ENCODE results near the gene HNRNPF.
A peak's percentile ranks its signal among the peaks of the same experiment; 100 is the strongest.

The HNRNPF gene

GRCh38 chr10:43408331-43408709 lies 666 bp downstream of the HNRNPF start:
- H3K27me3 Mint-ChIP-seq: no peaks in the 10 kb centered on the region
- peak overlapping the region; percentile 98 for H3K4me3 Mint-ChIP-seq
- peaks cover 9% of the 10 kb centered on the region for H3K36me3 Mint-ChIP-seq
- peaks cover 26% of the 10 kb centered on the region for H3K4me1 Mint-ChIP-seq (ENCODE audit: low read depth)
- peak overlapping the region; percentile 100 for H3K27ac Mint-ChIP-seq
- no peaks in the 10 kb centered on the region for H3K9me3 Mint-ChIP-seq (ENCODE audit: low read depth)

DNA sequence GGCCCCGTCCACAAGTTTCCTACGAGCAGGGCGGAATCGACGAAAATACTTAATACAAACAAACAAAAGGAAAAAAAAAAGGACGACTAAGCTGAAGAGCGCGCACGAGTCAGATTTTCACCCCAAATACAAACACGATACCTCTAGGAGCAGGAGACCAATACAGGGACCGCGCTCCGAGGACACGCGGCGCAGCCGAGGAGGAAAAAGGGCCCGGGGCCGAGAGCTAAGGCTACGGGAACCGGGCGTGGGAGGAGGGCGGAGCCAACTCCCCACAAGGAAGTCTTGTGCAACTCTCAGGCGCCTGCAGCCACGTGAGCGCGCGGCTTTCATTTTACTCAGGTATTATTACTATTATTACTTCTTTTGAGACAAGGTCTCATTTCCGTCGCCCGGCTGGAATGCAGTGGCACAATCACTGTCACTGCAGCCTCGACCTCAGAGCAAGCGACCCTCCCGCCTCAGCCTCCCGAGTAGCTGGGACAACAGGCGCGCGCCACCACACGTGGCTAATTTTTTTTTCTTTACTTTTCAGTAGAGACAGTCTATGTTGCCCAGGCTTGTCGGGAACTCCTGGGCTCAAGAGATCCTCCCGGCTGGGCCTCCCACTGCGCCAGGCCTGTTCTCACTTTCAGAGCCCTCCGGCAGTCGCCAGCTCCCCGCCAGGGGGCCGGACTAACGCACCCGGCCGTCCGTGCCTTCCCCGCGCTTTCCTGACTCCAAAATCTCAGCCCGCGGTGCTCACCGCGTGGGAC lies 1.2 kb downstream of the HNRNPF start:
- peaks cover 11% of the 10 kb centered on the region for H3K36me3 Mint-ChIP-seq
- H3K9me3 Mint-ChIP-seq (ENCODE audit: low read depth): no peaks in the 10 kb centered on the region
- peak overlapping the region; percentile 98 for H3K4me3 Mint-ChIP-seq
- no peaks in the 10 kb centered on the region for H3K27me3 Mint-ChIP-seq
- peaks cover 32% of the 10 kb centered on the region for H3K4me1 Mint-ChIP-seq (ENCODE audit: low read depth)
- peak overlapping the region; percentile 100 for H3K27ac Mint-ChIP-seq

DNA sequence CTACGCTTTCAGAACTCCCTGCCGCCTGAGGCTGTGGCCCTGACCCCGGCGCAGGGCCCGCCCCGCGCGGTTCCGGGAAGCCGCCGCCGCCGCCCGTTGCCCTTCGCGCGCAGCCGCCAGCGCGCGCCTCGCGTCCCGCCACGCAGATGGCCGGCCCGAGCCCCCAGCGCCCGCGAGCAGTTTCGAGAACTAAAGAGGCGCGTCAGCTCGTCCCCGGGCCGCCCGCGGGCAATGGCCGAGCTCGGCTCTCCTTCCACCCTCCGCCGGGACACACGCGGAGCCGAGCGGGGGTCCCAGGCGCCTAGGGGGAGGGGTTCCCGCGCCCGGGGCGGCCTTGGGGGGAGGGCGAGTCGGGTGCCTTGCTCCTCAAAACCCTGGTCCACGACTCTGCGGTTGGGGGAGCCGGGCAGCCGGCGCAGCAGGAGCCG lies 1.8 kb downstream of the HNRNPF start:
- Mint-ChIP-seq H3K36me3 (peaks cover 14% of the 10 kb centered on the region), H3K27ac (peak overlapping the region; percentile 100), H3K9me3 (ENCODE audit: low read depth) (no peaks in the 10 kb centered on the region), H3K4me3 (peak overlapping the region; percentile 98), H3K4me1 (ENCODE audit: low read depth) (peaks cover 38% of the 10 kb centered on the region), H3K27me3 (no peaks in the 10 kb centered on the region)

GRCh38 chr10:43404704-43405084 lies 4.3 kb downstream of the HNRNPF start:
- Mint-ChIP-seq H3K27me3 (no peaks in the 10 kb centered on the region), H3K4me1 (ENCODE audit: low read depth) (peaks cover 53% of the 10 kb centered on the region), H3K4me3 (peak overlapping the region; percentile 98), H3K9me3 (ENCODE audit: low read depth) (no peaks in the 10 kb centered on the region), H3K27ac (peak overlapping the region; percentile 97), H3K36me3 (peaks cover 21% of the 10 kb centered on the region)

GRCh38 chr10:43403911-43404703 lies 4.9 kb downstream of the HNRNPF start:
- Mint-ChIP-seq H3K27ac (peak overlapping the region; percentile 97), H3K4me3 (peak overlapping the region; percentile 98), H3K36me3 (peaks cover 26% of the 10 kb centered on the region), H3K27me3 (no peaks in the 10 kb centered on the region), H3K9me3 (ENCODE audit: low read depth) (no peaks in the 10 kb centered on the region), H3K4me1 (ENCODE audit: low read depth) (peaks cover 57% of the 10 kb centered on the region)

DNA sequence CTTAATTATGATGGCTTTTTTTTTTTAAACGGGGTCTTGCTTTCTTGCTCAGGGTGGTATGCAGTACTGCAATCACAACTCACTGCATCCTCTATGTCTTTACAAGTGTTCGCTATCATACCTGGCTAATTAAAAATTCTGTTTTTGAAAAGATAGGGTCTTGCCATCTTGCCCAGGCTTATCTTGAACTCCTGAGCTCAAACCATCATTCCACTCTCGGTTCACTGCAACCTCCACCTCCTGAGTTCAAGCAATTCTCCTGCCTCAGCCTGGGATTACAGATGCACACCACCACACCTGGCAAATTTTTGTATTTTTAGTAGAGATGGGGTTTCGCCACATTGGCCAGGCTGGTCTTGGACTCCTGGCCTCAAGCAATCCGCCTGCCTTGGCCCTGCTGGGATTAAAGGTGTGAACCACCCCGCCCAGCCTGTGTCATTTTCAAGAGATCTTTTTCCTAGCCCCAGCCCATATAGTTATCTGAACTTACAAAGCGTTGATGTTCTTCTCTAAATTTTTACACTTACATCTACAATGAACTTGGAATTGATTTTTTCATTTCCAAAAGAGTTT lies 6.0 kb downstream of the HNRNPF start:
- Mint-ChIP-seq H3K27me3 (no peaks in the 10 kb centered on the region), H3K36me3 (peaks cover 29% of the 10 kb centered on the region), H3K9me3 (ENCODE audit: low read depth) (no peaks in the 10 kb centered on the region), H3K27ac (peak overlapping the region; percentile 97), H3K4me3 (peak overlapping the region; percentile 98), H3K4me1 (ENCODE audit: low read depth) (peaks cover 67% of the 10 kb centered on the region)

- H3K27ac Mint-ChIP-seq: peak overlapping the region; percentile 97
- H3K4me1 Mint-ChIP-seq (ENCODE audit: low read depth): peaks cover 74% of the 10 kb centered on the region
- no peaks in the 10 kb centered on the region for H3K27me3 Mint-ChIP-seq
- H3K9me3 Mint-ChIP-seq (ENCODE audit: low read depth): no peaks in the 10 kb centered on the region
- H3K4me3 Mint-ChIP-seq: peak overlapping the region; percentile 98
- H3K36me3 Mint-ChIP-seq: peaks cover 31% of the 10 kb centered on the region
Observed at GRCh38 chr10:43402176-43402575, 6.8 kb downstream of the HNRNPF start.

DNA sequence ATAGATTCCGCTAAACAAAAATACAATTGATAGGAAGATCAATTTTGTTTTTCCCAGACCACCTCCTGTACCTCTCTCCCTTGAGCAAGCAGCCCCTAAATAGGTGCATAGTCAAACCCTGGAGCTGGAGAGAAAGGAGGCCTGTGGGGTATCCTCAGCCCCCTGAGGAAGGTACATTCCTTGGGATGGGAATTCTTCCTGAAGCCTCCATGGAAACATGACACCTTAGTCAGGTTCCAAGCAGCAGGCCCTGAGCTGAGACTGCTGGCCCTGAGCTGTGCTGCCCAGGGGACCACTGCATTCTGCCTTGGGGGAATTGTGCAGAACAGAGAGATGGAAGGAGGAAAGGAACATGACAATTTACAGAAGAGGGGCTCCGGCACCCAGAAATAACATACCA lies 7.4 kb downstream of the HNRNPF start:
- Mint-ChIP-seq H3K27ac (peak overlapping the region; percentile 97), H3K4me3 (peak overlapping the region; percentile 98), H3K9me3 (ENCODE audit: low read depth) (no peaks in the 10 kb centered on the region), H3K27me3 (no peaks in the 10 kb centered on the region), H3K4me1 (ENCODE audit: low read depth) (peaks cover 75% of the 10 kb centered on the region), H3K36me3 (peaks cover 32% of the 10 kb centered on the region)

DNA sequence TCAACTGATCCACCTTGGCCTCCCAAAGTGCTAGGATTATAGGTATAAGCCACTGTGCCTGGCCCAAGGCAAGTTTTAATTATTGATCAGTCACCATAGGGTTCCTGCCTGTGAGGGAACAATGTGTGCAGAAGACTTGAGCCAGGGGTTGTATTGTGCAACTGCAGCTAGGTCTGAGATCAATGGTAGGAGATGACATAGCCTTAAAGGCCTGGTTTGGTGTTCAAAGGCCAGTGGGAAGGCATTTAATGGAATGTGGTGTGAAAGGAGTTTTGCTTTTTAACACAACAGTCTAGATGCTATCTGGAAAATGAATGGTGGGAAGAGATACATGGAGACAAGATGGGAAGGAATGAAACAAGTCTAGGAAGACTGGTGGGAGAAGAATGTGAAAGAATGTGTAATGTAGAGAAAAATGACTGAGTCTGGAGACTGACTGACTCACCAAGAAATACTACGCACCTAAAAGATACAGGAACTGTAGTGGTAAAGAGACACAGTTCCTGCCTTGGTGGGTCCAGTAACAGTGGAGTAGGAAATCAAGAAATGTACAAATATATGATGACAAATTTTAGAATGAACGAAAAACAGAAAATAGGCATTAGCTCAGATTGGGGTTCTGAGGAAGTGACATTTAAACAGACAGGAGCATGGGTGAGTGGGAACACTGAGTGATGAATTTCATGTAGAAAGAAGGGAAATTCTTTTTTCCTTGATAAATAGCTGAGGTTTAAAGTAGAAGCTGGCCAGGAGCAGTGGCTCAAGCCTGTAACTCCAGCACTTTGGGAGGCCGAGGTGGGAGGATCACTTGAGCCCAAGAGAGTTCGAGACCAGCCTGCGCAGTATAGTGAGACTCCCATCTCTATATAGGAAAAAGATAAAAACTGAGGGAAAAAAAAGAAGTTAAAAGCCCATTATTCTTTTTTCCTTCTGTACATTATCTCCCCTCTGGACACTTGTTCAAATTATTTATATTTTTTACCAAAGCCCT lies 9.4 kb downstream of the HNRNPF start:
- no peaks in the 10 kb centered on the region for H3K9me3 Mint-ChIP-seq (ENCODE audit: low read depth)
- peaks cover 90% of the 10 kb centered on the region for H3K4me1 Mint-ChIP-seq (ENCODE audit: low read depth)
- peaks cover 29% of the 10 kb centered on the region for H3K36me3 Mint-ChIP-seq
- H3K27me3 Mint-ChIP-seq: no peaks in the 10 kb centered on the region
- H3K4me3 Mint-ChIP-seq: peak overlapping the region; percentile 98
- peak overlapping the region; percentile 96 for H3K27ac Mint-ChIP-seq

DNA sequence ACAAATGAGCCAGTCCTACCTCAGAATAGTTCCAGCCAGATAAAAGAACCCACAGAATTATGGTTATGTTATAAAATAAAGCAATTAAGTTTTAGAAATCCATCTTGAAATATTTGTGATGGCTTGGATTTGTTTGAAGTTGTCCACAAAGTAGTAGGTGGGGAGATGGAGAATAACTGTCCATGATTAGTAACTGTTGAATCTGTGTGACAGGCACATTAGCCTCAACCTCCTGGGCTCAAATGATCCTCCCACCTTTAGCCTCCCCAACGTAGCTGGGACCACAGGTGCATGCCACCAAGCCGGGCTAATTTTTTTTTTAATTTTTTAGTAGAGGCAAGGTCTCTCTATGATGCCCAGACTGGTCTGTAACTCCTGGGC lies 10.1 kb downstream of the HNRNPF start:
- Mint-ChIP-seq H3K27ac (peak overlapping the region; percentile 96), H3K9me3 (ENCODE audit: low read depth) (no peaks in the 10 kb centered on the region), H3K4me1 (ENCODE audit: low read depth) (peaks cover 87% of the 10 kb centered on the region), H3K27me3 (no peaks in the 10 kb centered on the region), H3K36me3 (peaks cover 27% of the 10 kb centered on the region), H3K4me3 (peak overlapping the region; percentile 97)

GRCh38 chr10:43396928-43397624 lies 11.9 kb downstream of the HNRNPF start:
- no peaks in the 10 kb centered on the region for H3K9me3 Mint-ChIP-seq (ENCODE audit: low read depth)
- H3K4me1 Mint-ChIP-seq (ENCODE audit: low read depth): peaks cover 83% of the 10 kb centered on the region
- peak overlapping the region; percentile 97 for H3K4me3 Mint-ChIP-seq
- no peaks in the 10 kb centered on the region for H3K27me3 Mint-ChIP-seq
- H3K27ac Mint-ChIP-seq: peak overlapping the region; percentile 96
- peaks cover 30% of the 10 kb centered on the region for H3K36me3 Mint-ChIP-seq

DNA sequence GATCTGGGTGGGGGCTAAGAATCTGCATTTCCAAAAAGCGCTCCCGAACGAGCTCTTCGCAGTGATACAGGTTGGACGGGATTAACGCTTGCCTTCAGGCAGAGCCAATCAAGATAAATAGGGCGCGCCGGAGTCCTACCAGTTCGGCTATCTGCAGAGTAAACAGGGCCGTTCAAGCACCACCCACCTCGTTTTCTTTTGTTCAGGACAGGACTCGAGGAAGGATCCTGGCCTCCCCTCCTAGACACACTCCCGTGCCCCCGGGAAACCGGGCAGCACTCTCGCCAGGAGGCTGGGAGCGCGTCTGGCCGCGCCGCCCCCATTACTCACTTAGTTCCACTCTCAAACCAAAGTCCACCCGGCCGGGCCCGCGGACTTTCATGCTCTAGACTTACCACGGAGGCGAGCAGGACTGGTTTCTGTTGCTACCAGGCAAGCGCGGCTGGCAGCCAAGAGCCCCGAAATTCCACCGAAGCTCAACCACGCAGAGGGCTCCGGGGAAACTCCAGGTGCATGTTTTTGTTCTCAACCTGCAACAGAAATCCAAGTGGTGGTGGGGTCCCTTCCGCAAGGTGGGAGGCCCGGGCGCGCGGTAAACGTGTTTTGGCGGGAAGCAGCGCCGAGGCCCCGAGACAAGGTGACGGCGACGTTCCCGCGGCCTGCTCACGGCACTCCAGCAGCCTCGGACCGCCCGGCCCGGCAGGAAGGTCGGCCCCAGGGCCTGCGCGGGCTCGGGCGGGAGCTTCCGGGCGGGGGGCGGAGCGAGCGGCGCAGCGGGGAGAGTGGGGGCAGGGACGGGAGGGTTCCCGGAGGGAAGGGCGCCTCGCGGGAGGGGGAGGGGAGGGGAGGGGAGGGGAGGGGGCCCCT lies 12.7 kb downstream of the HNRNPF start:
- H3K36me3 Mint-ChIP-seq: peaks cover 28% of the 10 kb centered on the region
- H3K4me3 Mint-ChIP-seq: peak overlapping the region; percentile 90

GRCh38 chr10:43395571-43396060 lies 13.4 kb downstream of the HNRNPF start:
- H3K27ac Mint-ChIP-seq: peak overlapping the region; percentile 97
- H3K9me3 Mint-ChIP-seq (ENCODE audit: low read depth): no peaks in the 10 kb centered on the region
- peaks cover 25% of the 10 kb centered on the region for H3K36me3 Mint-ChIP-seq
- H3K4me3 Mint-ChIP-seq: peak overlapping the region; percentile 90
- H3K4me1 Mint-ChIP-seq (ENCODE audit: low read depth): peaks cover 81% of the 10 kb centered on the region
- no peaks in the 10 kb centered on the region for H3K27me3 Mint-ChIP-seq

More for the DNA sequence above, 12.7 kb downstream of the HNRNPF start:
- H3K27me3 Mint-ChIP-seq: no peaks in the 10 kb centered on the region
- H3K27ac Mint-ChIP-seq: peak overlapping the region; percentile 97
- peaks cover 81% of the 10 kb centered on the region for H3K4me1 Mint-ChIP-seq (ENCODE audit: low read depth)
- H3K9me3 Mint-ChIP-seq (ENCODE audit: low read depth): no peaks in the 10 kb centered on the region
